Measurements from ENCODE around the gene RNF207.

RNF207 gene

DNA sequence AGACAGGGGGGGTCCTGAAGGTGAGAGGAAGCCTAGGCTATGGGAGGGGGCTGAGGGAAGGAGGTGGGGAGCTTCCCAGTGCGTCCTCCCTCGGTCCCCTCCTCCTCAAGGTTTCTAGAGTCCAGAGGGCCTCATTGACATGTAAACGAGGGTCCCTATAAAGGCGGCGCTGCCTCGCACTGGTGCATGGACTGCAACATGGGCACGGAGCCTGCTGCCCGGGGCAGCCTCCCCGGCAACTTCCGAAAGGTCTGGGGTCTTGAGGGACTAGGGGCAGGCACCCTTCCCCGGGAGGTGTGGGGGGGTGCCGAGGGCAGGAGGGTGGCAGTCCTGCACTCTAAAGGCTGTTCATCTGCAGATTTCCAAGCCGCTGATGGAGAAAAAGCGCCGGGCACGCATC lies 38.1 kb downstream of the RNF207 start, which contains the start of gene HES3:
HES3 (plus strand) TSS at position 187 of the 400 bp plus-strand sequence; CDS start at position 374, 187 bp downstream.
- TF ChIP-seq, protein P1, sequence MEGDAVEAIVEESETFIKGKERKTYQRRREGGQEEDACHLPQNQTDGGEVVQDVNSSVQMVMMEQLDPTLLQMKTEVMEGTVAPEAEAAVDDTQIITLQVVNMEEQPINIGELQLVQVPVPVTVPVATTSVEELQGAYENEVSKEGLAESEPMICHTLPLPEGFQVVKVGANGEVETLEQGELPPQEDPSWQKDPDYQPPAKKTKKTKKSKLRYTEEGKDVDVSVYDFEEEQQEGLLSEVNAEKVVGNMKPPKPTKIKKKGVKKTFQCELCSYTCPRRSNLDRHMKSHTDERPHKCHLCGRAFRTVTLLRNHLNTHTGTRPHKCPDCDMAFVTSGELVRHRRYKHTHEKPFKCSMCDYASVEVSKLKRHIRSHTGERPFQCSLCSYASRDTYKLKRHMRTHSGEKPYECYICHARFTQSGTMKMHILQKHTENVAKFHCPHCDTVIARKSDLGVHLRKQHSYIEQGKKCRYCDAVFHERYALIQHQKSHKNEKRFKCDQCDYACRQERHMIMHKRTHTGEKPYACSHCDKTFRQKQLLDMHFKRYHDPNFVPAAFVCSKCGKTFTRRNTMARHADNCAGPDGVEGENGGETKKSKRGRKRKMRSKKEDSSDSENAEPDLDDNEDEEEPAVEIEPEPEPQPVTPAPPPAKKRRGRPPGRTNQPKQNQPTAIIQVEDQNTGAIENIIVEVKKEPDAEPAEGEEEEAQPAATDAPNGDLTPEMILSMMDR (conservative IDR thresholded peaks at IDR 0.05), result no peak
- peak within 1 kb of the TSS; percentile 71 for H3K27ac ChIP-seq

DNA sequence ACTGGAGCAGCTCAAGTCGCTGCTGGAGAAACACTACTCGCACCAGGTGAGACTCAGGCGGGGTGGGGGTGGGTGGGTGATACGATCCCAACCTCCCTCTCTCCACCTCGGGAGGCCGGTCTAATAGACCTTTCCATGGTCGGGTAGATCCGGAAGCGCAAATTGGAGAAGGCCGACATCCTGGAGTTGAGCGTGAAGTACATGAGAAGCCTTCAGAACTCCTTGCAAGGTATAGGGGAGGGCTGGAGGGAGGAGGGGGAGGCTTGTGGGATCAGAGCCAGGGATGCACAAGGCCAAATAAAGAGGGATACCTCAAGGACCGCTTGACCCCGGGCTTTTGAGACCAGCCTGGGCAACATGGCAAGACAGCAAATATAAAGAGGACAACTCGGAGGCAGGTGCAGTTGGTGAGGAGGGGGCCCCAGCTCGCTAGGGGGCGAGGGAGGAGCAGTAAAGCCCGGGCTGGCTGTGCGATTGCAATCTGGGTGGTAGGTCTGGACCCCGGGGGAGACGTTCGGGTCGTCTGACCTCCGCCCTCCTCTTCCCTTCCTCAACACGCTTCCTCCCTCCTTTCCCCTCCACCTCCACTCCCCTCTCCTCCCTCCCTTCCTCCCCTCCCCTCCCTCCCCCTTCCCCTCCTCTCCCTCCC lies 38.6 kb downstream of the RNF207 start:
- TF ChIP-seq, protein P1 (conservative IDR thresholded peaks at IDR 0.05), result no peak
- H3K27ac ChIP-seq, result no peak overlapping the region

DNA sequence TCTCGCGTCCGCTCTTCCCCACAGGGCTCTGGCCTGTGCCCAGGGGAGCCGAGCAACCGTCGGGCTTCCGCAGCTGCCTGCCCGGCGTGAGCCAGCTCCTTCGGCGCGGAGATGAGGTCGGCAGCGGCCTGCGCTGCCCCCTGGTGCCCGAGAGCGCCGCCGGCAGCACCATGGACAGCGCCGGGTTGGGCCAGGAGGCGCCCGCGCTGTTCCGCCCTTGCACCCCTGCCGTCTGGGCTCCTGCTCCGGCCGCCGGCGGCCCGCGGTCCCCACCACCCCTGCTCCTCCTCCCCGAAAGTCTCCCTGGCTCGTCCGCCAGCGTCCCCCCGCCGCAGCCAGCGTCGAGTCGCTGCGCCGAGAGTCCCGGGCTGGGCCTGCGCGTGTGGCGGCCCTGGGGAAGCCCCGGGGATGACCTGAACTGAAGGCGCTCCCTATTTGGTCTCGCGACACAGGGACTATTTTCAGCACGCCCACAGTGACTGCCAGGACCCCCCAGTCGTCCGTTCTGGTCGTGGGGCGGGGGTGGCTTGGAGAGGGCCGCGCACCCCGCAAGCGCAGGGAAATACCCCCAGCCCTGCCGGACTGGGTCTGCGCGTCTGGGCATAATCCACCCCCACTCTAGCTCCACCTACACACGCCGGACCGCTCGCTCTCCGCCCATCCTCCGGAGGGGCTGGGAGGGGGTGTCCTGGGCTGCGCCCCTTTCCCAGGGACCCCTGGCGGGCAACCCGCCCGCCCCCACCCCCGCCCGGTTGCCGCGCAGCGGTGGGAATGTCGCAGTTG lies 39.4 kb downstream of the RNF207 start:
- TF ChIP-seq, protein P1 (conservative IDR thresholded peaks at IDR 0.05), result peak; percentile 91
- H3K27ac ChIP-seq, result peak overlapping the region; percentile 71

DNA sequence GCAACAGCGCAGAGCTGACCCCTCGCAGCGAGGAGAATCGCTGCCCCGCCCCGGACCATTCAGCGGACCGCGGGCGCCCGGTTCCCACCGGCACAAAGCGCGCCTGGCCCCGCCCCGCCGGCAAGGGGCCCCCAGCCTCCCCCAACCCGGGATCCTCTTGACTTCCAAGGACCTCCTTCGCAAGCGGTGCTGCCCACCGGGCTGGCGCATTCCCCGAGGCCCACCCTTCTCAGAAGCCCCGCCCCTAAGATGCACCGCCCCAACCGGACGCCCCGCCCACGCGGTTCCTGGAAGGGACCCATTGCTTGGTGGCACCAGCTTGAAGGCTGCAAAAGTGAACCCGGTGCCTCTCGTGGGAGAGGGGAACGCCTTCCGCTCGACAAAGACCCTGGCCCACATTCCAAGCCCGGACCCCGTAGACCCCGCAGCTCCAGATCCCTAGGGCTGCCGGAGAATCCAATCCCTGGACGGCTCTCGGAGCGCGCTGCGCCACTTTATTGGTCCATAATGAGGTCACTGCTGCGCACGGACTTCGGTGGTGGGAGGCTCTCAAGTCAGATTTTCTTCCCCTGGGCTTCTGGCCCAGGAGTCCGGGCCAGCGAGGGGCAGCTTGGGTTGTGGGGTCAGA lies 40.1 kb downstream of the RNF207 start:
- H3K27ac ChIP-seq, result peak overlapping the region; percentile 71

DNA sequence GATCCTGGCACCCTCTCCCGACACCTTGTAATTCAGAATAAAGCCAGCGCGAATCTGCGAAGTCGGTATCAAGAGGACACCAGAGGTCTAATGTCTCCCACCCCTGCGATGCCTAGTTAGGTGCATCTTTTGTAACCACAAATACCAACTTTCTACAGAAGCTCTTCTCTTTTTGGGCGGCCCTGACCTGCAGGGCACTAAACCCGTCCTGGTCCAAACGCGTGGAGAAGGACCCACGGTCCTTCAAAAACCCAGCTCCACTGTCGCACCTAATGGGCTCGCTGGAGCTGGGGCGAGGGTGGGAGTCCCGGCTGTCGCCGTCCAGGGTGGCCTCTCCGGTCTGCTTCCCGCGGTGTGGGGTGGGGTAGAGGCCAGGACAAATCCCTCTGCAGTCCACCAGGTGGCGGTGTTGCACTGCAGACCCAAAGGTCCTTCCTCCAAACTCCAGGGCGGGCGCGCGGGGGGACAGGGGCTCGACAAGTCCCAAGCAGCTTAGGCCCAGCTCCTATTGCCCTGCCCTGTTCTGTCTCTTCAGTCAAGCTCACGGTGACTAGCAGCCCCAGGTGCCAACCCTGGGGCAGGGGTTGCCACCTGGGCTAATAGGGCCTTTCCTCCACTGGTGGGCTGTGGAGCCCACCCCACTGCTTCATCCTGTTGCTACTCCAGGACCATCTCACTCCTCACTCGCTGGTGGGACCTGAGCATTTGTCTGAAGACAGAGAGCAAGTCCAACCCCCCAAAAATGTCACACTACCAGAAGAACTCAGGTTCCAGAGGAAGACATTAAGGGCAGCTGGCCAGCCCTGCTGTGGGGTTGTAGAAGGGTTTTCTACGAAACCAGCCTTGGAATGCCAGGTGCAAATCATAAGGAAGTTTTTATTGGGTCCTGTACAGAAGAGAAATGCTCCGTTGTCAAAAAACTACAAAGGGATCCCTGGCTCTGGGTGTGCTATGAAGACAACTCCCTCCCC lies 40.9 kb downstream of the RNF207 start:
- TF ChIP-seq, protein P1 (conservative IDR thresholded peaks at IDR 0.05), result peak; percentile 96
- peak overlapping the region; percentile 71 for H3K27ac ChIP-seq

More for the DNA sequence above, 40.1 kb downstream of the RNF207 start:
- TF ChIP-seq, protein P1 (conservative IDR thresholded peaks at IDR 0.05), result no peak

DNA sequence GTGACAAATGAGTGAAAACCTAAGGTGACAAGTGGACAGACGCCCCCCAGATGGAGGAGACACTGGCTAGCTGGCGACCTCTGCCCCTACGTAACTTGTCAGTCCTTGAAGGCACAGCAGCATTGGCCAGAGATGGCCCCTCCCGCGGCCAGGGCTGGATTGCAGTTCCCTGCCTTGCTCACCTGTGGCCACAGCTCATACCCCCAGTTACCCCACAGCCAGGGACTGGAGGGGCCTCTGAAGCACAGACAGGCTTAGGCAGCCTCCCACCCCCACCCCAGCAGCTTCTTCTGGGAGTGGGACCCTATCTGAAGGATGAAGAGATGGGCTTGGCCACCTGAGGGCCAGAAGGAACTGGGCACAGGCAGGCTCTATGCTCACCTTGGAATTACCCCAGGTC lies 41.7 kb downstream of the RNF207 start:
- TF ChIP-seq, protein P1 (conservative IDR thresholded peaks at IDR 0.05), result no peak
- H3K27ac ChIP-seq, result no peak overlapping the region; the same call in 1 of the 2 replicates
